Mesodermal cell (in vitro differentiated cells): ENCODE results near the gene ZBTB32.
A peak's percentile ranks its signal among the peaks of the same experiment; 100 is the strongest.

Source experiments
- H3K27ac ChIP-seq: 2 replicates; pipeline ENCODE4 v1.7.0; 2013; ENCODE audit warnings: mild to moderate bottlenecking, low read depth, low read length, moderate library complexity; ENCODE audit not compliant: severe bottlenecking
- H3K36me3 ChIP-seq: 2 replicates; pipeline ENCODE4 v1.7.1; 2013; ENCODE audit warnings: mild to moderate bottlenecking, low read length, moderate library complexity; ENCODE audit not compliant: control insufficient read depth, insufficient read depth
- H3K4me1 ChIP-seq: one replicate; pipeline ENCODE4 v1.7.1; 2013; ENCODE audit warnings: mild to moderate bottlenecking, low read length; ENCODE audit not compliant: insufficient read depth, control insufficient read depth, poor library complexity, severe bottlenecking
- H3K4me3 ChIP-seq: 2 replicates; pipeline ENCODE4 v1.7.0; 2013; ENCODE audit warnings: low read length, control low read depth, mild to moderate bottlenecking; ENCODE audit not compliant: insufficient read depth, poor library complexity, severe bottlenecking; ENCODE audit errors: extremely low read depth
- H3K9me3 ChIP-seq: 2 replicates; pipeline ENCODE4 v1.7.1; 2013; ENCODE audit warnings: mild to moderate bottlenecking, low read length, moderate library complexity; ENCODE audit not compliant: control insufficient read depth
- WGBS, 2 experiments: methylation state at CpG; one replicate each; pipeline ENCODE4 v1.1.5; 2013; ENCODE audit warnings: missing lambda C conversion rate in 2 of 2; ENCODE audit not compliant: insufficient coverage in 2 of 2; 5-methylcytosine and 5-hydroxymethylcytosine counted together

The ZBTB32 gene

GRCh38 chr19:35738021-35738886 lies 33.9 kb downstream of the ZBTB32 start:
- 95 to 98% methylated on average over 28 to 34 of the region's 37 CpGs for WGBS, 2 experiments
- peaks cover 12% of the 10 kb centered on the region for H3K4me1 ChIP-seq
- no peak overlapping the region for H3K4me3 ChIP-seq
- no peak overlapping the region for H3K27ac ChIP-seq
- no peaks in the 10 kb centered on the region for H3K9me3 ChIP-seq
- peaks cover 66% of the 10 kb centered on the region for H3K36me3 ChIP-seq

GRCh38 chr19:35738887-35739229 lies 34.5 kb downstream of the ZBTB32 start:
- WGBS, 2 experiments: 93 to 100% methylated on average over 2 of the region's 2 CpGs
- peaks cover 62% of the 10 kb centered on the region for H3K36me3 ChIP-seq
- H3K4me1 ChIP-seq: peaks cover 12% of the 10 kb centered on the region
- H3K27ac ChIP-seq: no peak overlapping the region
- H3K9me3 ChIP-seq: no peaks in the 10 kb centered on the region
- H3K4me3 ChIP-seq: no peak overlapping the region

DNA sequence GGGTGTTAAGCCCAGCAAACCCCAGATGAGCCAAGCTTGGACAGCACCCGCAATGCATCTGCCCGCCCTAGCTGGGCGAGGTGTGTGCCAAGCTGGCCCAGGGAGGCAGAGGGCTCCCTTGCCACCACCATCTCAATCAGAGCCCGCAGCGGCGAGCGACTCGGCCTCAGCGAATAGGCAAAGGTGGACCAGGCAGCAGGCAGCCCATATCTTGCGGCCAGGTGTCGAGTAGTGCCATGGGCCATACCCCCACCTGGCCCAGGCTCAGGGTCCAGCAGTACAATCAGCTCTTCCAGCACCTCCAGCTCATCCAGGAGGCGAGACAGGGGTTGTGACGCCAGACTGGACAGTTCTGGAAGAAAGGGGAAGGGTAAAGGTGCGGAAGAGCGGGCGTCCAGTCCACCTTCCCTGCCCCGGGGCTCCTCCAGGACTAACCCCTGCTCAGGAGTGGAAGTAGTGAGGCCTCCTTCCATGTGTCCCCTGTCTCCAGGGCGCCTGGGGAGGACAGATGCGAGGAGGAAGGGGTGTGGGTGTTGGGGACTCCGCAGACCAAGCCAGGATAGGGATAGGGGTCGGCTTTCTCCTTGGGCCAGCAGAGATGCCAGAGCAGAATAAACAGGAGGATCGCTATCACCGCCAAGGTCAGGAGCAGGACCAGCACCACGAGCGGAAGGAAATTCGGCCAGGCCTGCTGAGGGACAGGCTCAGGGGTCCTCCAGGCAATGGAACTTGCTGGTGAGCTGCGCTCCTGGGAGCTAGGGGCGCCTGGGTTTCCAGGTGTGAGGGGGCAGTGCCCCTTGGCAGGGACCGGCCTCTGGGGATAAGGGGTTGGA lies 35.1 kb downstream of the ZBTB32 start:
- Histone ChIP-seq H3K36me3 (peaks cover 58% of the 10 kb centered on the region), H3K9me3 (no peaks in the 10 kb centered on the region), H3K4me3 (peak overlapping the region; percentile 56), H3K27ac (no peak overlapping the region), H3K4me1 (peaks cover 12% of the 10 kb centered on the region)
- WGBS, 2 experiments: 91% methylated on average over 22 to 26 of the region's 29 CpGs

DNA sequence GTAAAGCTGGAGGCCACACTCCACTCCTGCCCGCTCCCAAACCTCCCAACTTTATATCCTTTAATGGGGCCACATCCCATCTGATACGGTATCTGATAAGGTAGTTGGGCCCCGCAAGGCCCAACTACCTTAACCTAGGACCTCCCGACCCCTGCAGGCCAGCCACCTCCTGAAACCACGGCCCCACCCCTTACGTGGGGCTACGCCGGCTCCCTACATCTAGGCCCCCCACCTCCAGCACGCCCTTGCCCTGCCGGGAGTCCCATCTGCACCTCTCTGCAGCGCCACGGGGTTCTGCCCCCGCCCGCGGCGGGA lies 35.7 kb downstream of the ZBTB32 start:
- Histone ChIP-seq H3K4me1 (peaks cover 12% of the 10 kb centered on the region), H3K4me3 (peak overlapping the region; percentile 56), H3K9me3 (no peaks in the 10 kb centered on the region), H3K27ac (no peak overlapping the region), H3K36me3 (peaks cover 52% of the 10 kb centered on the region)
- WGBS, 2 experiments: 5 to 13% methylated on average over 11 to 14 of the region's 16 CpGs

GRCh38 chr19:35740423-35741202 lies 36.3 kb downstream of the ZBTB32 start:
- peak overlapping the region; percentile 56 for H3K4me3 ChIP-seq
- no peaks in the 10 kb centered on the region for H3K9me3 ChIP-seq
- H3K27ac ChIP-seq: peak overlapping the region; percentile 89
- H3K4me1 ChIP-seq: peaks cover 12% of the 10 kb centered on the region
- 0% methylated on average over 54 to 62 of the region's 63 CpGs for WGBS, 2 experiments
- H3K36me3 ChIP-seq: peaks cover 46% of the 10 kb centered on the region

- H3K27ac ChIP-seq: peak overlapping the region; percentile 89
- WGBS, 2 experiments: 0 to 4% methylated on average over 4 to 5 of the region's 12 CpGs
- H3K4me3 ChIP-seq: peak overlapping the region; percentile 56
- peaks cover 42% of the 10 kb centered on the region for H3K36me3 ChIP-seq
- H3K9me3 ChIP-seq: no peaks in the 10 kb centered on the region
- peaks cover 13% of the 10 kb centered on the region for H3K4me1 ChIP-seq
These were observed 36.8 kb downstream of the ZBTB32 start for GRCh38 chr19:35741203-35741515.

- Histone ChIP-seq H3K4me1 (peaks cover 19% of the 10 kb centered on the region), H3K4me3 (peak within 1 kb of the TSS; percentile 56), H3K36me3 (peaks cover 34% of the 10 kb centered on the region), H3K27ac (peak within 1 kb of the TSS; percentile 10), H3K9me3 (no peaks in the 10 kb centered on the region)
- WGBS, 2 experiments: 93 to 96% methylated on average over 7 to 9 of the region's 9 CpGs
These were observed 37.9 kb downstream of the ZBTB32 start, which contains the start of gene IGFLR1 for GRCh38 chr19:35742121-35742724. IGFLR1 (minus strand) TSS chr19:35742452; CDS start chr19:35741180, 1,272 bp downstream.

- no peak overlapping the region for H3K27ac ChIP-seq
- peaks cover 19% of the 10 kb centered on the region for H3K4me1 ChIP-seq
- 93 to 95% methylated on average over 11 to 16 of the region's 19 CpGs for WGBS, 2 experiments
- H3K4me3 ChIP-seq: peak overlapping the region; percentile 97
- peaks cover 20% of the 10 kb centered on the region for H3K36me3 ChIP-seq
- H3K9me3 ChIP-seq: no peaks in the 10 kb centered on the region
These were observed 39.5 kb downstream of the ZBTB32 start for GRCh38 chr19:35743640-35744429.

GRCh38 chr19:35744430-35745327 lies 40.3 kb downstream of the ZBTB32 start:
- Histone ChIP-seq H3K27ac (peak overlapping the region; percentile 100), H3K9me3 (no peaks in the 10 kb centered on the region), H3K36me3 (peaks cover 14% of the 10 kb centered on the region), H3K4me1 (peaks cover 16% of the 10 kb centered on the region), H3K4me3 (peak overlapping the region; percentile 97)
- WGBS, 2 experiments: 10 to 12% methylated on average over 32 to 40 of the region's 41 CpGs
